Activated T-cell treated with anti-CD3 and anti-CD28 coated beads, Interleukin-2, amount 50 U/mL, for 24 hours (primary cell): ENCODE measurements around the gene CDKAL1.

Source experiments
- DNase-seq: peaks from one replicate; pipeline ENCODE4 v3.0.0-alpha.2; 2020
- H3K27ac Mint-ChIP-seq: 2 replicates; pipeline ENCODE4 v1.8.0; 2020; ENCODE audit warnings: mild to moderate bottlenecking, mixed read lengths
- H3K27me3 Mint-ChIP-seq: 2 replicates; pipeline ENCODE4 v1.8.0; 2020; ENCODE audit warnings: mixed read lengths
- H3K36me3 Mint-ChIP-seq: 2 replicates; pipeline ENCODE4 v1.8.0; 2020; ENCODE audit warnings: low read depth, mixed read lengths
- H3K4me1 Mint-ChIP-seq: 2 replicates; pipeline ENCODE4 v1.8.0; 2020; ENCODE audit warnings: low read depth, mixed read lengths
- H3K4me3 Mint-ChIP-seq: 2 replicates; pipeline ENCODE4 v1.8.0; 2020; ENCODE audit warnings: mild to moderate bottlenecking, moderate library complexity, mixed read lengths
- H3K9me3 Mint-ChIP-seq: 2 replicates; pipeline ENCODE4 v1.8.0; 2020; ENCODE audit warnings: mixed read lengths

Gene CDKAL1

GRCh38 chr6:21104288-21104687 is 570.0 kb downstream of the CDKAL1 start:
- no peaks in the 10 kb centered on the region for H3K9me3 Mint-ChIP-seq
- no peak overlapping the region for H3K27ac Mint-ChIP-seq
- no peak overlapping the region for H3K4me3 Mint-ChIP-seq
- peaks cover 25% of the 10 kb centered on the region for H3K36me3 Mint-ChIP-seq
- no peak for DNase-seq
- peaks cover 9% of the 10 kb centered on the region for H3K4me1 Mint-ChIP-seq
- H3K27me3 Mint-ChIP-seq = no peaks in the 10 kb centered on the region

GRCh38 chr6:21107796-21108195 is 573.5 kb downstream of the CDKAL1 start:
- Mint-ChIP-seq H3K4me1 (no peaks in the 10 kb centered on the region), H3K27ac (no peak overlapping the region), H3K27me3 (no peaks in the 10 kb centered on the region), H3K4me3 (no peak overlapping the region), H3K9me3 (no peaks in the 10 kb centered on the region), H3K36me3 (peaks cover 22% of the 10 kb centered on the region)
- DNase-seq = no peak

GRCh38 chr6:21109391-21110178 is 575.3 kb downstream of the CDKAL1 start:
- Mint-ChIP-seq H3K4me3 (no peak overlapping the region), H3K27ac (no peak overlapping the region), H3K27me3 (no peaks in the 10 kb centered on the region), H3K4me1 (no peaks in the 10 kb centered on the region), H3K36me3 (peaks cover 17% of the 10 kb centered on the region), H3K9me3 (no peaks in the 10 kb centered on the region)
- DNase-seq = no peak

- no peaks in the 10 kb centered on the region for H3K4me1 Mint-ChIP-seq
- no peaks in the 10 kb centered on the region for H3K27me3 Mint-ChIP-seq
- no peak overlapping the region for H3K27ac Mint-ChIP-seq
- peaks cover 17% of the 10 kb centered on the region for H3K36me3 Mint-ChIP-seq
- no peak overlapping the region for H3K4me3 Mint-ChIP-seq
- DNase-seq = no peak
- no peaks in the 10 kb centered on the region for H3K9me3 Mint-ChIP-seq
These were observed 576.4 kb downstream of the CDKAL1 start for GRCh38 chr6:21110684-21111083.

GRCh38 chr6:21111093-21111725 is 577.0 kb downstream of the CDKAL1 start:
- no peak for DNase-seq
- no peaks in the 10 kb centered on the region for H3K9me3 Mint-ChIP-seq
- no peak overlapping the region for H3K27ac Mint-ChIP-seq
- H3K27me3 Mint-ChIP-seq = no peaks in the 10 kb centered on the region
- no peaks in the 10 kb centered on the region for H3K4me1 Mint-ChIP-seq
- H3K36me3 Mint-ChIP-seq = peaks cover 17% of the 10 kb centered on the region
- no peak overlapping the region for H3K4me3 Mint-ChIP-seq

- no peak overlapping the region for H3K27ac Mint-ChIP-seq
- peaks cover 5% of the 10 kb centered on the region for H3K36me3 Mint-ChIP-seq
- no peaks in the 10 kb centered on the region for H3K9me3 Mint-ChIP-seq
- H3K27me3 Mint-ChIP-seq = no peaks in the 10 kb centered on the region
- H3K4me1 Mint-ChIP-seq = no peaks in the 10 kb centered on the region
- DNase-seq = no peak
- no peak overlapping the region for H3K4me3 Mint-ChIP-seq
These were observed 580.9 kb downstream of the CDKAL1 start for GRCh38 chr6:21115111-21115510.

- Mint-ChIP-seq H3K27ac (no peak overlapping the region), H3K4me1 (no peaks in the 10 kb centered on the region), H3K4me3 (no peak overlapping the region), H3K27me3 (no peaks in the 10 kb centered on the region), H3K36me3 (peaks cover 3% of the 10 kb centered on the region), H3K9me3 (no peaks in the 10 kb centered on the region)
- no peak for DNase-seq
These were observed 582.5 kb downstream of the CDKAL1 start for GRCh38 chr6:21116736-21117135.

GRCh38 chr6:21118216-21118780 is 584.0 kb downstream of the CDKAL1 start:
- Mint-ChIP-seq H3K4me3 (no peak overlapping the region), H3K9me3 (no peaks in the 10 kb centered on the region), H3K36me3 (peaks cover 7% of the 10 kb centered on the region), H3K27ac (no peak overlapping the region), H3K4me1 (no peaks in the 10 kb centered on the region), H3K27me3 (no peaks in the 10 kb centered on the region)
- no peak for DNase-seq

- H3K27ac Mint-ChIP-seq = no peak overlapping the region
These were observed 587.4 kb downstream of the CDKAL1 start for GRCh38 chr6:21121636-21122136.

GRCh38 chr6:21123507-21124436 is 589.5 kb downstream of the CDKAL1 start:
- Mint-ChIP-seq H3K27me3 (no peaks in the 10 kb centered on the region), H3K4me3 (no peak overlapping the region), H3K27ac (no peak overlapping the region), H3K4me1 (no peaks in the 10 kb centered on the region), H3K9me3 (no peaks in the 10 kb centered on the region), H3K36me3 (peaks cover 19% of the 10 kb centered on the region)
- DNase-seq = no peak

More at GRCh38 chr6:21121636-21122136, 587.4 kb downstream of the CDKAL1 start:
- no peaks in the 10 kb centered on the region for H3K9me3 Mint-ChIP-seq
- no peaks in the 10 kb centered on the region for H3K27me3 Mint-ChIP-seq
- peaks cover 22% of the 10 kb centered on the region for H3K36me3 Mint-ChIP-seq
- no peaks in the 10 kb centered on the region for H3K4me1 Mint-ChIP-seq
- no peak overlapping the region for H3K4me3 Mint-ChIP-seq
- DNase-seq = no peak

GRCh38 chr6:21128601-21129000 is 594.3 kb downstream of the CDKAL1 start:
- peaks cover 12% of the 10 kb centered on the region for H3K36me3 Mint-ChIP-seq
- H3K4me1 Mint-ChIP-seq = no peaks in the 10 kb centered on the region
- H3K9me3 Mint-ChIP-seq = no peaks in the 10 kb centered on the region
- no peak overlapping the region for H3K27ac Mint-ChIP-seq
- H3K27me3 Mint-ChIP-seq = no peaks in the 10 kb centered on the region
- no peak for DNase-seq
- H3K4me3 Mint-ChIP-seq = no peak overlapping the region

- Mint-ChIP-seq H3K36me3 (peaks cover 3% of the 10 kb centered on the region), H3K9me3 (no peaks in the 10 kb centered on the region), H3K27me3 (no peaks in the 10 kb centered on the region), H3K4me1 (no peaks in the 10 kb centered on the region), H3K4me3 (no peak overlapping the region), H3K27ac (no peak overlapping the region)
- no peak for DNase-seq
These were observed 597.1 kb downstream of the CDKAL1 start for GRCh38 chr6:21131406-21131805.

GRCh38 chr6:21132446-21132845 is 598.2 kb downstream of the CDKAL1 start:
- no peaks in the 10 kb centered on the region for H3K27me3 Mint-ChIP-seq
- H3K4me1 Mint-ChIP-seq = no peaks in the 10 kb centered on the region
- no peak overlapping the region for H3K4me3 Mint-ChIP-seq
- H3K27ac Mint-ChIP-seq = no peak overlapping the region
- DNase-seq = no peak
- H3K9me3 Mint-ChIP-seq = no peaks in the 10 kb centered on the region
- H3K36me3 Mint-ChIP-seq = peaks cover 3% of the 10 kb centered on the region
